Body of pancreas (tissue), 4 donors: ENCODE data around the gene GPR179.

Experiments
- POLR2A ChIP-seq, 3 donors: fragments of 450-650 bp; IDR thresholded peaks; one replicate each; pipeline ENCODE4 v1.6.1; 2016; ENCODE audit warnings: antibody characterized with exemption in 3 of 3, mild to moderate bottlenecking in 2 of 3
- TF ChIP-seq, protein P1 (sequence below), 7 experiments: fragments of 450-650 bp in 4 of 7; fragments of 200-600 bp in 3 of 7; sonication (generic) in 3 of 7; IDR thresholded peaks; one replicate each; pipeline ENCODE4 v1.5.1; 2016 to 2019; ENCODE audit warnings: antibody characterized with exemption in 7 of 7

DNA sequence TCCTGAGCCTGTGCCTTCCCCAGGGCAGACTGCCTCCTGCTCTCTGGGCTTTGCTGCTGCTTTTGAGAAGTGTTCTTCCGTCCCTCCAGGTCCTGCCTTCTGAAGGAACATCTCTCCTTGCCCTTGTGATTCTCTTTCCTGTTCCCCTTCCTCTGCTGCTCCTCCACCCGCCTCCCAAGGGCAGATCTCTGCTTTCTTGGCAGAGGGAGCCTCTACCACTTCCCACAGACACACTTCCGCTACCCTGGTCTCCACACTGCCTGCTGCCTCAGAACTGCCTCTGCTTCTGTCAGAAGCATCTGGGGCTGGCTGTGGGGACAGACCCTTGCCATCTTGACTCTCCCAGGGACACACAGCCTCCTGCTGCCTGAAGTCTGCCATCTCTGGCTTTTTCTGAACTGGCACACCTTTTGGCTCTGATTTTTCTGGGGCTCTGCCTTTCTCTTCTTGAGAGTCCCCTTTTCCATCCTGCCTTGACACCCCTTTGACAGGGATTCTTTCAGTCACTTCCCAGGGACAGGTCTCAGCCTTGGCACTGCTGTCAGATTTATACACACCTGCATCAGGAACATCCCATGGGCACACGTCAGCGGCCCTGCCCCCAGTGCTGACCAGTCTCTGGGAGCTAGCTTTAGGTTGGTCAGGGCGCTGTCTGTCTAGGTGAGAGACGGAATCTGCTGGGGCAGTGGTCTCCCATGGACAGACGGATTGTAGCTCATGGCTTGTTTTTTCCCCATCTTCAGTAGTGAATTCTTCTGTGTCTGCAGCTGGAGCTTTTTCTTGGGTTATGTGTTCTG lies 16.6 kb downstream of the GPR179 start:
- TF ChIP-seq, protein P1, sequence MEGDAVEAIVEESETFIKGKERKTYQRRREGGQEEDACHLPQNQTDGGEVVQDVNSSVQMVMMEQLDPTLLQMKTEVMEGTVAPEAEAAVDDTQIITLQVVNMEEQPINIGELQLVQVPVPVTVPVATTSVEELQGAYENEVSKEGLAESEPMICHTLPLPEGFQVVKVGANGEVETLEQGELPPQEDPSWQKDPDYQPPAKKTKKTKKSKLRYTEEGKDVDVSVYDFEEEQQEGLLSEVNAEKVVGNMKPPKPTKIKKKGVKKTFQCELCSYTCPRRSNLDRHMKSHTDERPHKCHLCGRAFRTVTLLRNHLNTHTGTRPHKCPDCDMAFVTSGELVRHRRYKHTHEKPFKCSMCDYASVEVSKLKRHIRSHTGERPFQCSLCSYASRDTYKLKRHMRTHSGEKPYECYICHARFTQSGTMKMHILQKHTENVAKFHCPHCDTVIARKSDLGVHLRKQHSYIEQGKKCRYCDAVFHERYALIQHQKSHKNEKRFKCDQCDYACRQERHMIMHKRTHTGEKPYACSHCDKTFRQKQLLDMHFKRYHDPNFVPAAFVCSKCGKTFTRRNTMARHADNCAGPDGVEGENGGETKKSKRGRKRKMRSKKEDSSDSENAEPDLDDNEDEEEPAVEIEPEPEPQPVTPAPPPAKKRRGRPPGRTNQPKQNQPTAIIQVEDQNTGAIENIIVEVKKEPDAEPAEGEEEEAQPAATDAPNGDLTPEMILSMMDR (IDR thresholded peaks at IDR 0.05): no peak
- peak in 1 of 3 donors; percentile 17 for TF ChIP-seq POLR2A (IDR thresholded peaks at IDR 0.05)
